Activated CD4-positive, alpha-beta T cell treated with anti-CD3 and anti-CD28 coated beads, Interleukin-2, amount 10 ng/mL, durations not matched to agents 7 days and 5 days (primary cell): ENCODE measurements around the gene SBNO2. TPM values are rescaled to one million over a fixed set of nuclear protein-coding genes. Genes with fewer than 3 reads are reported as not detected.

Experiments used
- CTCF ChIA-PET: fragments of 350-600 bp; sonication (Branson Sonifier 250); formaldehyde crosslinking; loops from one replicate; lab custom pipeline; 2021; ENCODE audit warnings: antibody characterized with exemption; lab: Charles Lee
- POLR2A ChIA-PET: fragments of 350-600 bp; sonication (Branson Sonifier 250); formaldehyde crosslinking; loops from one replicate; lab custom pipeline; 2021; ENCODE audit warnings: antibody characterized with exemption; lab: Charles Lee
- DNase-seq: peaks from one replicate; pipeline ENCODE4 v3.0.0-alpha.2; 2020
- H3K27ac Mint-ChIP-seq: one replicate; pipeline ENCODE4 v1.8.0; 2021; ENCODE audit warnings: mild to moderate bottlenecking, moderate library complexity, mixed read lengths
- H3K27me3 Mint-ChIP-seq: one replicate; pipeline ENCODE4 v1.8.0; 2021; ENCODE audit warnings: mixed read lengths
- H3K36me3 Mint-ChIP-seq: one replicate; pipeline ENCODE4 v1.8.0; 2021; ENCODE audit warnings: low read depth, mixed read lengths
- H3K4me1 Mint-ChIP-seq: one replicate; pipeline ENCODE4 v1.8.0; 2021; ENCODE audit warnings: mixed read lengths
- H3K4me3 Mint-ChIP-seq: one replicate; pipeline ENCODE4 v1.8.0; 2021; ENCODE audit warnings: mild to moderate bottlenecking, moderate library complexity, mixed read lengths
- H3K9me3 Mint-ChIP-seq: one replicate; pipeline ENCODE4 v1.8.0; 2021; ENCODE audit warnings: mixed read lengths
- total RNA-seq, 2 experiments: library from RNA; stranded (reverse); gene quantifications; one replicate each; pipeline ENCODE4 v1.2.3, GENCODE V29; 2021

The SBNO2 gene
- total RNA-seq, 2 experiments from 2014 or later = 84.7 to 91.7 TPM

DNA sequence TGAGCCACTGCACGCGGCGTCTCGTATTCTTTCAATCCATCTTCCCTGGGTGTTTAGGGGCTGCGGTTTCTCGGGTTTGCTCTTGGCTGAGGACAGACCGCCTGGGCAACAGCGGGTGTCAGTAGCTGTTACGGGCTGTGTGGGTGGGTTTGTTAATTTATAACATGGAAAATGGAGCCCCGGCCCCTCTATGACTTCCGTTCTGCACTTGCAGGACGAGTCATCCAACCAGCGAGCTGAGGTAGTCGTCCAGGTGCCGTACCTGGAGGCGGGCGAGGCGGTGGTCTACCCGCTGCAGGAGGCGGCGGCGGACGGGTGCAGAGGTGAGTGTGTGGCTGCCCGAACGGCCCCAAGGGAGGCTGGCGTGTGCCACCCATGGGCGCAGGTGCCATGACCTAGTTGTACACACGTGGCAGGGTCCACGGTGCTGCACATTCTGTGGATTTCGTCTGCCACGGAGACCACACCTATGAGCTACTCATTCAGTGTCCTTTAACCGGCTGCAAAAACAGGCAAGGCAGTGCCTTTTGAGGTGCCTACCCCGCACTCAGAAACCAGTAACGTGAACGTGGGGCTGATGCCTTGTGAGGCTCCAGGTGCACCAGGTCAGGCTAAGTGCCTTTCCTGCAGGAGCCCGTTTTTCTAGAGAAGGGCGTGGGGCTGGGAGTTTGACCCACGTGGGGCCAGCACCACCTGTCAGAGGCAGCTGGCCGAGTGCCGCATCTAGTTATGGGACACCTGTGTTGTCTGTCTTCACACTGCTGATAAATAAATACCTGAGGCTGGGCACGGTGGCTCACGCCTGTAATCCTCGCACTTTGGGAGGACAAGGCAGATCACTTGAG, 89.8 kb downstream of the SBNO2 start:
- H3K4me3 Mint-ChIP-seq = no peak overlapping the region
- H3K4me1 Mint-ChIP-seq = peaks cover 71% of the 10 kb centered on the region
- ChIA-PET POLR2A (no interaction called here), CTCF (interaction anchor here (0.8 to 1.5 kb wide), 4 partner anchors 14 to 111 kb away, joined by 3 to 8 read pairs (median 4); partner anchors contain the start of gene ARHGAP45)
- no peaks in the 10 kb centered on the region for H3K9me3 Mint-ChIP-seq
- peak overlapping the region; percentile 25 for H3K27ac Mint-ChIP-seq
- peaks cover 67% of the 10 kb centered on the region for H3K36me3 Mint-ChIP-seq
- no peaks in the 10 kb centered on the region for H3K27me3 Mint-ChIP-seq
- DNase-seq = no peak

DNA sequence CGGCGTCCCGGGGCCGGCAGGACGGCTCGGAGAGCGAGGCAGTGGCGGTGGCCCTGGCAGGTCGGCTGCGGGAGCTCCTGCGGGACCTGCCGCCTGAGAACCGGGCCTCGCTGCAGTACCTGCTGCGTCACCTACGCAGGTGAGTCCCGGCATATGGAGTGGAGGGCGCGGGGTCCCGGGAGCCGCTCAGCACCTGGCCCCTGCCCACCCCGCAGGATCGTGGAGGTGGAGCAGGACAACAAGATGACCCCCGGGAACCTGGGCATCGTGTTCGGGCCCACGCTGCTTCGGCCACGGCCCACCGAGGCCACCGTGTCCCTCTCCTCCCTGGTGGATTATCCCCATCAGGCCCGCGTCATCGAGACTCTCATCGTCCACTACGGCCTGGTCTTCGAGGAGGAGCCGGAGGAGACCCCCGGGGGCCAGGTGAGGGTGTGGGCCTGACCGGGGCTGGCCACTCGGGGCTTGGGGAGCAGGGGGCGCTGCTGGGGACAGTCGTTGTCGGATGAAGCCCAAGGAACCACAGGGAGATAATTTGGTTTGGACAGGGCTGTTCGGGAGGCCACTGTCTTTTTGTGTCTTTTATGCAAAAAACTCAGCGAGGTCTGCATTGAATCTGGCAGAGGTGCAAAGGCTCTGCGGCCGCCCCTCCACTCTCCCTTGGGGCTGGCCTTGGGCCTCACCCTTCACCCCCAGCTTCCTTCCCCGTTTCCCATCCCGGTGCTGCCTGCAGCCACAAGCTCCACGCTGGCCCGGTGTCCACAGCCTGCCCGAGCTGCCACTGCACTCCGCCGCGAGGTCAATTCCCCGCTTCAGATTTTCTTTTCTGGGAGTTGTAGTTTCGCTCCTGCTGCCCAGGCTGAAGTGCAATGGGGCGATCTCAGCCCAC, 90.9 kb downstream of the SBNO2 start:
- H3K27ac Mint-ChIP-seq = no peak overlapping the region
- peaks cover 67% of the 10 kb centered on the region for H3K4me1 Mint-ChIP-seq
- DNase-seq = no peak
- peaks cover 70% of the 10 kb centered on the region for H3K36me3 Mint-ChIP-seq
- CTCF ChIA-PET = interaction anchor here (0.8 to 9.3 kb wide), 3 partner anchors 17 to 161 kb away, joined by 3 to 72 read pairs (median 7); partner anchors contain the start of genes ARHGAP45 and CNN2
- no peaks in the 10 kb centered on the region for H3K27me3 Mint-ChIP-seq
- POLR2A ChIA-PET = no interaction called here
- no peaks in the 10 kb centered on the region for H3K9me3 Mint-ChIP-seq
- no peak overlapping the region for H3K4me3 Mint-ChIP-seq

DNA sequence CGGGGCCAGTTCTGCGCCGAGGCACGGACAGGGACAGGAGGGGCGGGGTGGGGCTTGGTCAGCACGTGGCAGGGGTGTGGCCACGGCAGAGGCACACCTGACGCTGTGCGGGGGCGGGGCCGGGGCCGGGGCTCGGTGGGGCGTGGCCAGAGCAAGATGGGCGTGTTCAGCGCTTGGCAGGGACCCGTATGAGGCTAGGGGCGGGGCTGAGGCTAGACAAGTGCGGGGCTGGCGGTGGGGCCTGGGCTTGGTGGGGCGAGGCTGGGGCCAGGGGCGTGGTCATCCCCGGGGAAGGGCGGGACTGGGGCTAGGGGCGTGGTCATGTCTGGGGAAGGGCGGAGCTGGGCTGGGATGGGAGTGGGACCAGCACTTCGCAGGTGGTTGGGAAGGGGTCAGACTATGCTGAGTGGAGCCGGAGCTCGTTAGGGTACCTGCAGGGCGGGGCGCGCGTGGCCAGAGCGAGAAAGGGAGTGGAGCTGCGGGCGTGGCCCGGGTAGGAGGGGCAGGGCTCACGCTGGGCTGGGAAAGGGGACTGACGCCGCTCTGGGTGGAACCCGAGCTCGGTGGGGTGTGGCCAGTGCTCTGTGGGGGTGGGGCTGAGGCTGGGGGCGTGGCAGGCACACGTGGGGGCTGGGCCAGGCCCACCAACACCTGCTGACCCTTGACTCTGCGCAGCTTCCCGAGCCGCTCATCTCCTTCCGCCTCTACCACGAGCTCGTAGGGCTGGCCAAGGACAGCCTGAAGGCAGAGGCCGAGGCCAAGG, 91.7 kb downstream of the SBNO2 start:
- no peaks in the 10 kb centered on the region for H3K9me3 Mint-ChIP-seq
- H3K36me3 Mint-ChIP-seq = peaks cover 74% of the 10 kb centered on the region
- peak overlapping the region; percentile 87 for H3K27ac Mint-ChIP-seq
- H3K4me1 Mint-ChIP-seq = peaks cover 58% of the 10 kb centered on the region
- ChIA-PET POLR2A (no interaction called here), CTCF (interaction anchor here (0.8 to 9.3 kb wide), 5 partner anchors 10 to 162 kb away, joined by 3 to 72 read pairs (median 6); partner anchors contain the start of genes ARHGAP45 and CNN2)
- peak; percentile 92 for DNase-seq
- H3K4me3 Mint-ChIP-seq = peak overlapping the region; percentile 19
- no peaks in the 10 kb centered on the region for H3K27me3 Mint-ChIP-seq

DNA sequence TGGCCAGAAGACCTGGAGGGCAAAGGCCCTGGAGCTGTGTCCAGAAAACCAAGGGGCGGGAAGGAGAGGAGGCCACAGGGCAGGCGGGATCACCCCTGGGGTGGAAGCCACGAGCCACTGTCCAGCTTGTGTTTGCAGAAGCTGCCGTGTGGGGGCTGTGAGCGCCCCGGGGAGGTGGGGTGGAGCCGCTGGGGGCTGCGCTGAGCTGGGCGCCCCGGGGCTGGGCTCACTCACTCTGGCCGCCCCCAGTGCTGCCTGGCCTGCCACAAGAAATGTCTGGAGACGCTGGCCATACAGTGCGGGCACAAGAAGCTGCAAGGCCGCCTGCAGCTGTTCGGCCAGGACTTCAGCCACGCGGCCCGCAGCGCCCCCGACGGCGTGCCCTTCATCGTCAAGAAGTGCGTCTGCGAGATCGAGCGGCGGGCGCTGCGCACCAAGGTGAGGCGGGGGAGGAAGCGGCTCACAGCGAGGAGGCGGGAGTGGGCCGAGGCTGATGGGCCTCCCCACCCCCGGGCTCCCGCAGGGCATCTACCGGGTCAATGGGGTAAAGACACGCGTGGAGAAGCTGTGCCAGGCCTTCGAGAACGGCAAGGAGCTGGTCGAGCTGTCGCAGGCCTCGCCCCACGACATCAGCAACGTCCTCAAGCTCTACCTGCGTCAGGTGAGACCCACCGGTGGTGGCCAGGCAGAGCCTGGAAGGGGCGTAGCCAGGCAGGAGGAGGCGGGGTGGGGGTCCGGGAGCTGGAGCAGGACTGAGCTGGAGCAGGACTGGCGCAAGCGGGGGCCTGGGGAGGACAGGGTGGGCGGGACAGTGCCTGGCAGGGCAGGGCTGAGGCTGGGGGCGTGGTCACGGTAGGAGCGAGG, 92.5 kb downstream of the SBNO2 start:
- no peaks in the 10 kb centered on the region for H3K9me3 Mint-ChIP-seq
- H3K27me3 Mint-ChIP-seq = no peaks in the 10 kb centered on the region
- POLR2A ChIA-PET = no interaction called here
- H3K36me3 Mint-ChIP-seq = peaks cover 80% of the 10 kb centered on the region
- CTCF ChIA-PET = interaction anchor here (1.3 to 9.3 kb wide), 5 partner anchors 7 to 163 kb away, joined by 5 to 72 read pairs (median 7); partner anchors contain the start of gene ARHGAP45
- peaks cover 56% of the 10 kb centered on the region for H3K4me1 Mint-ChIP-seq
- peak overlapping the region; percentile 22 for H3K4me3 Mint-ChIP-seq
- no peak for DNase-seq
- peak overlapping the region; percentile 87 for H3K27ac Mint-ChIP-seq

DNA sequence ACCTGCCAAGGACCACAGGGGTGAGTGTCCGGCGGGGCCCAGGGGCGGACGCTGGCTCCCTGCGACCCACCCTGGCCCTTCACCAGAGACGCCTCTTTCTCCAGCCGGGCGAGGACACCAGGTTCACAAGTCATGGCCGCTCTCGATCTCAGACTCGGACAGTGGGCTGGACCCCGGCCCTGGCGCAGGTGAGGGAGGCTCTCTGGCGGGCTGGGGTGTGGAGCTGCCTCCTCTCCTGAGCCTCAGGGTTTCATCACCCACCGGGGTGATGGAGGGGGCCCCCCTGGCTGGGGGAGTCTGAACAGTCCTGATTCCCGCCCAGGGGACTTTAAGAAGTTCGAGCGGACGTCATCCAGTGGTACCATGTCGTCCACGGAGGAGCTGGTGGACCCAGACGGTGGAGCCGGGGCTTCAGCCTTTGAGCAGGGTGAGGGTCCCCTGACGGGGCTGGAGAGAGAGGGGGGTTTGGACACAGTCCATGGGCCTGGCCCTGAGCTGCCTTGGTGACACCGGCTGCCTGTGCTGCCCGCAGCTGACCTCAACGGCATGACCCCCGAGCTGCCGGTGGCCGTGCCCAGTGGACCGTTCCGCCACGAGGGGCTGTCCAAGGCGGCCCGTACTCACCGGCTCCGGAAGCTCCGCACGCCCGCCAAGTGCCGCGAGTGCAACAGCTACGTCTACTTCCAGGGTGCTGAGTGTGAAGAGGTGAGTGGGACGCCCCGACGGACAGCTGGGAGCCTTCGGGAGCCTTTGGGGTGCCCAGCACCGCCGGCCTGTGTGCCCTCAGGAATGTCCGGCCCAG, 93.5 kb downstream of the SBNO2 start:
- peaks cover 57% of the 10 kb centered on the region for H3K4me1 Mint-ChIP-seq
- peak overlapping the region; percentile 22 for H3K4me3 Mint-ChIP-seq
- no peaks in the 10 kb centered on the region for H3K27me3 Mint-ChIP-seq
- ChIA-PET CTCF (interaction anchor here (0.7 to 9.3 kb wide), 8 partner anchors 8 to 164 kb away, joined by 3 to 72 read pairs (median 6); partner anchors contain the start of genes ARHGAP45 and CNN2), POLR2A (interaction anchor here (0.8 to 0.9 kb wide), 2 partner anchors 8 to 55 kb away, joined by 3 read pairs; no protein-coding TSS in a partner anchor)
- H3K36me3 Mint-ChIP-seq = peaks cover 83% of the 10 kb centered on the region
- peak overlapping the region; percentile 81 for H3K27ac Mint-ChIP-seq
- no peak for DNase-seq
- H3K9me3 Mint-ChIP-seq = no peaks in the 10 kb centered on the region

DNA sequence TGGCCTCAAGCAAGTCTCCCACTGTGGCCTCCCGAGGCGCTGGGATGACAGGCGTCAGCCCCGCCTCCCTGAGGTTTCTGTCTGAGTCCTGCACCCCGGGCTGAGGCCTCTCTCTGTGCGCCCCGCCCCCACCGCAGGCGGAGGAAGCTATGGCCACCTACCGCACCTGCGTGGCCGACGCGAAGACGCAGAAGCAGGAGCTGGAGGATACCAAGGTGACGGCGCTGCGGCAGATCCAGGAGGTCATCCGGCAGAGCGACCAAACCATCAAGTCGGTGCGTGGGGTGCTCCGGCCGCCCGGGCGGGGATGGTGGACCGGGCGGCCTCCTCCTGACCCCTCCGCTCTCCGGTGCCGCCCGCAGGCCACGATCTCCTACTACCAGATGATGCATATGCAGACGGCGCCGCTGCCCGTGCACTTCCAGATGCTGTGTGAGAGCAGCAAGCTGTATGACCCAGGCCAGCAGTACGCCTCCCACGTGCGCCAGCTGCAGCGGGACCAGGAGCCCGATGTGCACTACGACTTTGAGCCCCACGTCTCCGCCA, 94.4 kb downstream of the SBNO2 start:
- ChIA-PET CTCF (interaction anchor here (0.7 to 9.3 kb wide), 9 partner anchors 9 to 165 kb away, joined by 3 to 72 read pairs (median 3); partner anchors contain the start of genes ARHGAP45 and CNN2), POLR2A (interaction anchor here (0.8 to 0.9 kb wide), 2 partner anchors 9 to 54 kb away, joined by 3 read pairs; no protein-coding TSS in a partner anchor)
- peak overlapping the region; percentile 88 for H3K4me3 Mint-ChIP-seq
- H3K27me3 Mint-ChIP-seq = no peaks in the 10 kb centered on the region
- peaks cover 79% of the 10 kb centered on the region for H3K36me3 Mint-ChIP-seq
- DNase-seq = peak; percentile 83
- H3K27ac Mint-ChIP-seq = peak overlapping the region; percentile 98
- peaks cover 52% of the 10 kb centered on the region for H3K4me1 Mint-ChIP-seq
- H3K9me3 Mint-ChIP-seq = no peaks in the 10 kb centered on the region

DNA sequence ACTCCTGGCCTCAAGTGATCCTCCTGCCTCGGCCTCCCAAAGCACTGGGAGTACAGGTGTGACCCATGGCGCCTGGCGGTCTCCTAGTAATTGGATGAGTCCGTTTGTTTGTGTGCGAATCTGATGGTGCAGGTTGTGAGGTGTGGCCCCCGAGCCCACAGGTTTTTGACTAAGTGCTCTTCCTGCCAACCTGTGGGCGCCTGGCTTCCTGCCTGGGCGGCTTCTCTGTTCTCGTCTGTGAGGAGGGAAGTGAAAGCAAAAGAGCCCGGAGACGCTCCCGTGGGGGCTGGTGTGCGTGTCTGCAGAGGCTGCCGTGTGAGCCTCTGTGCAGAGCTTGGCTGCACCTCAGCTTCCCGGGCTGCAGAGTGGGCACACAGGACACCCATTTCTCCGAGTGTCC, 97.1 kb downstream of the SBNO2 start:
- peak overlapping the region; percentile 98 for H3K27ac Mint-ChIP-seq
- H3K9me3 Mint-ChIP-seq = no peaks in the 10 kb centered on the region
- CTCF ChIA-PET = interaction anchor here (0.6 to 9.3 kb wide), 8 partner anchors 9 to 93 kb away, joined by 3 to 72 read pairs (median 4); partner anchors contain the start of genes ARHGAP45 and WDR18
- DNase-seq = peak; percentile 98
- peak overlapping the region; percentile 88 for H3K4me3 Mint-ChIP-seq
- peaks cover 75% of the 10 kb centered on the region for H3K36me3 Mint-ChIP-seq
- no peaks in the 10 kb centered on the region for H3K27me3 Mint-ChIP-seq
- POLR2A ChIA-PET = no interaction called here
- H3K4me1 Mint-ChIP-seq = peaks cover 57% of the 10 kb centered on the region

DNA sequence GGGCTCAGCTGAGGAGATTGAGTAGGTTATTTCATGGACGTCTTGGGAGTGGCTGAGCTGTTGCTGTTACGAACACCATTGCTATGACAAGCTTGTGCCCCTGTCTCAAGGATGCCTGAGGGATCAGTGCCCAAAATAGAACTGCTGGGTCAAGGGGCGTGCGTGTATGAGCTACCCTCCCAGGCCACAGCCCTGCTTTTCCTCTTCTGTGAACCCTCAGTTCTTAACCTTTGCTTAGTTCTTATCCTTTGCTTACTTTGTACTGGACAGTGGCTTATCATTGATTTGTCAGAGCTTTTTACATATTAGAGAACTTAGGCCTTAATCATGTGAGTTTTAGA, 98.1 kb downstream of the SBNO2 start:
- Mint-ChIP-seq H3K9me3 (no peaks in the 10 kb centered on the region), H3K27me3 (no peaks in the 10 kb centered on the region), H3K36me3 (peaks cover 72% of the 10 kb centered on the region), H3K4me1 (peaks cover 54% of the 10 kb centered on the region), H3K4me3 (peak overlapping the region; percentile 88), H3K27ac (peak overlapping the region; percentile 98)
- no peak for DNase-seq
- CTCF ChIA-PET = interaction anchor here (0.6 to 9.3 kb wide), 7 partner anchors 10 to 191 kb away, joined by 3 to 72 read pairs (median 4); partner anchors contain the start of gene ARHGAP45
- POLR2A ChIA-PET = interaction anchor here (0.6 to 1.4 kb wide), 3 partner anchors 53 to 327 kb away, joined by 3 to 4 read pairs (median 4); partner anchors contain the start of genes RNU6-2 and TMEM259

DNA sequence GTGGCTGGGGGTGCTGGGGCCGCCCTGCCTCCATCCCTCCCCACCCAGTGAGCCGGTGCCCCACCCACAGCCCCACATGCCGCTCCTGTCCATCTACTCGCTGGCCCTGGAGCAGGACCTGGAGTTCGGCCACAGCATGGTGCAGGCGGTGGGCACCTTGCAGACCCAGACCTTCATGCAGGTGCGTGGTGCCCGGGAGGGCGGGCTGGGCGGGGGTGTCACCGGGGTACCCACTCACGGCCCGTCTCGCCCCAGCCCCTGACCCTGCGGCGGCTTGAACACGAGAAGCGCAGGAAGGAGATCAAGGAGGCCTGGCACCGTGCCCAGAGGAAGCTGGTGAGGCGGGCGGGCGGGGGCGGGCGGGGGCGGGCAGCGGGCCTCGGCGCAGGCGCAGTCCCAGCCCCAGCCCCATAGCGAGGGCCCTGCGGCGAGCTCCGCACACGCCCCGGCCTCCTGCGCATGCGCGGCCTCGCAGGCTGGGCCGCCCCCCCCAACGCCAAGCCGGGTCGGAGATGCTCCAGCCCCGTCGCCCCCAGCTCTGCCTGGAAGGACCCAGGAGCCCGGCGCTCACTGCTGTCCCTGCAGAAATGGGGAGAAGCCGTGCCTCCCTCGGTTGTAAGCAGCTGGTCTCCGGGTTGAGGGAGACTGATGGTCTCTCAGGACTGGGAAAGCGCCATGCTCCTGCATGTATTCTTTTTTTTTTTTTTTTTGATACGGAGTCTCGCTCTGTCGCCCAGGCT, 99.4 kb downstream of the SBNO2 start:
- peak; percentile 95 for DNase-seq
- POLR2A ChIA-PET = interaction anchor here (0.7 to 1.4 kb wide), 3 partner anchors 42 to 195 kb away, joined by 4 to 10 read pairs (median 6); partner anchors contain the start of genes CIRBP, RNU6-2 and TMEM259
- Mint-ChIP-seq H3K9me3 (no peaks in the 10 kb centered on the region), H3K4me3 (peak overlapping the region; percentile 88), H3K27me3 (no peaks in the 10 kb centered on the region), H3K4me1 (peaks cover 48% of the 10 kb centered on the region), H3K36me3 (peaks cover 65% of the 10 kb centered on the region), H3K27ac (peak overlapping the region; percentile 98)
- CTCF ChIA-PET = interaction anchor here (0.6 to 9.3 kb wide), 11 partner anchors 8 to 568 kb away, joined by 3 to 72 read pairs (median 3); partner anchors contain the start of genes ABCA7 and ARHGAP45
